Activated CD4-positive, alpha-beta T cell treated with anti-CD3 and anti-CD28 coated beads for 4 hours (primary cell): Measurements from ENCODE around the gene PDXK.

ENCODE experiments used
- DNase-seq, 2 donors: peaks; one replicate each; pipeline ENCODE4 v3.0.0-alpha.2; 2020

PDXK gene

GRCh38 chr21:43744725-43745124, 25.8 kb downstream of the PDXK start:
- DNase-seq = no peak

- DNase-seq = no peak
Measured at GRCh38 chr21:43745772-43746517, 27.0 kb downstream of the PDXK start.

- no peak for DNase-seq
Measured at GRCh38 chr21:43748622-43749021, 29.7 kb downstream of the PDXK start.

- no peak for DNase-seq
Measured at GRCh38 chr21:43749651-43750262, 30.8 kb downstream of the PDXK start.

GRCh38 chr21:43750339-43751033, 31.6 kb downstream of the PDXK start:
- no peak for DNase-seq

- DNase-seq = no peak
Measured at GRCh38 chr21:43751955-43752591, 33.1 kb downstream of the PDXK start.

GRCh38 chr21:43752758-43753438, 34.0 kb downstream of the PDXK start:
- no peak for DNase-seq

GRCh38 chr21:43753439-43753799, 34.5 kb downstream of the PDXK start:
- no peak for DNase-seq

GRCh38 chr21:43754948-43755781, 36.2 kb downstream of the PDXK start:
- no peak for DNase-seq

- no peak for DNase-seq
Measured at GRCh38 chr21:43755820-43756594, 37.1 kb downstream of the PDXK start.

- no peak for DNase-seq
Measured at GRCh38 chr21:43757601-43758000, 38.7 kb downstream of the PDXK start.

- DNase-seq = no peak
Measured at GRCh38 chr21:43758111-43758641, 39.2 kb downstream of the PDXK start.

- DNase-seq = no peak
Measured at GRCh38 chr21:43758811-43759210, 39.9 kb downstream of the PDXK start.

- DNase-seq = no peak
Measured at GRCh38 chr21:43759651-43760050, 40.7 kb downstream of the PDXK start.

- no peak for DNase-seq
Measured at GRCh38 chr21:43760391-43760958, 41.5 kb downstream of the PDXK start.

- DNase-seq = no peak
Measured at GRCh38 chr21:43761886-43762285, 43.0 kb downstream of the PDXK start.

- no peak for DNase-seq
Measured at GRCh38 chr21:43762303-43763128, 43.6 kb downstream of the PDXK start.

GRCh38 chr21:43763901-43764523, 45.1 kb downstream of the PDXK start:
- no peak for DNase-seq
